Mesodermal cell (in vitro differentiated cells): ENCODE measurements around the gene MSANTD1.

Source experiments
- H3K27ac ChIP-seq: 2 replicates; pipeline ENCODE4 v1.7.0; 2013; ENCODE audit warnings: mild to moderate bottlenecking, low read depth, low read length, moderate library complexity; ENCODE audit not compliant: severe bottlenecking
- H3K36me3 ChIP-seq: 2 replicates; pipeline ENCODE4 v1.7.1; 2013; ENCODE audit warnings: mild to moderate bottlenecking, low read length, moderate library complexity; ENCODE audit not compliant: control insufficient read depth, insufficient read depth
- H3K4me1 ChIP-seq: one replicate; pipeline ENCODE4 v1.7.1; 2013; ENCODE audit warnings: mild to moderate bottlenecking, low read length; ENCODE audit not compliant: insufficient read depth, control insufficient read depth, poor library complexity, severe bottlenecking
- H3K4me3 ChIP-seq: 2 replicates; pipeline ENCODE4 v1.7.0; 2013; ENCODE audit warnings: low read length, control low read depth, mild to moderate bottlenecking; ENCODE audit not compliant: insufficient read depth, poor library complexity, severe bottlenecking; ENCODE audit errors: extremely low read depth
- H3K9me3 ChIP-seq: 2 replicates; pipeline ENCODE4 v1.7.1; 2013; ENCODE audit warnings: mild to moderate bottlenecking, low read length, moderate library complexity; ENCODE audit not compliant: control insufficient read depth
- whole genome bisulfite sequencing, 2 experiments: methylation state at CpG; one replicate each; pipeline ENCODE4 v1.1.5; 2013; ENCODE audit warnings: missing lambda C conversion rate in 2 of 2; ENCODE audit not compliant: insufficient coverage in 2 of 2; 5-methylcytosine and 5-hydroxymethylcytosine counted together

The MSANTD1 gene

GRCh38 chr4:3268395-3269104 is 19.6 kb downstream of the MSANTD1 start:
- Histone ChIP-seq H3K9me3 (no peaks in the 10 kb centered on the region), H3K36me3 (no peaks in the 10 kb centered on the region), H3K4me3 (no peak overlapping the region), H3K27ac (no peak overlapping the region), H3K4me1 (no peaks in the 10 kb centered on the region)
- 90 to 91% methylated on average over 12 to 13 of the region's 17 CpGs for whole genome bisulfite sequencing, 2 experiments

GRCh38 chr4:3269105-3269927 is 20.4 kb downstream of the MSANTD1 start:
- Histone ChIP-seq H3K4me3 (no peak overlapping the region), H3K9me3 (no peaks in the 10 kb centered on the region), H3K36me3 (no peaks in the 10 kb centered on the region), H3K4me1 (no peaks in the 10 kb centered on the region), H3K27ac (no peak overlapping the region)
- 85 to 88% methylated on average over 16 to 25 of the region's 25 CpGs for WGBS, 2 experiments

- no peaks in the 10 kb centered on the region for H3K4me1 ChIP-seq
- H3K9me3 ChIP-seq = no peaks in the 10 kb centered on the region
- H3K4me3 ChIP-seq = no peak overlapping the region
- no peak overlapping the region for H3K27ac ChIP-seq
- 90 to 92% methylated on average over 11 to 16 of the region's 17 CpGs for WGBS, 2 experiments
- H3K36me3 ChIP-seq = no peaks in the 10 kb centered on the region
These were observed 21.1 kb downstream of the MSANTD1 start for GRCh38 chr4:3269991-3270611.

GRCh38 chr4:3271131-3271530 is 22.2 kb downstream of the MSANTD1 start:
- Histone ChIP-seq H3K36me3 (no peaks in the 10 kb centered on the region), H3K4me3 (no peak overlapping the region), H3K27ac (no peak overlapping the region), H3K4me1 (no peaks in the 10 kb centered on the region), H3K9me3 (no peaks in the 10 kb centered on the region)
- 83 to 87% methylated on average over 11 of the region's 14 CpGs for WGBS, 2 experiments

- Histone ChIP-seq H3K4me3 (no peak overlapping the region), H3K27ac (no peak overlapping the region), H3K4me1 (no peaks in the 10 kb centered on the region), H3K9me3 (peaks cover 5% of the 10 kb centered on the region), H3K36me3 (no peaks in the 10 kb centered on the region)
- WGBS, 2 experiments = 87 to 93% methylated on average over 5 to 9 of the region's 9 CpGs
These were observed 28.0 kb downstream of the MSANTD1 start for GRCh38 chr4:3276986-3277385.

GRCh38 chr4:3280466-3280865 is 31.5 kb downstream of the MSANTD1 start:
- no peak overlapping the region for H3K27ac ChIP-seq
- no peak overlapping the region for H3K4me3 ChIP-seq
- 65 to 87% methylated on average over 2 to 3 of the region's 3 CpGs for WGBS, 2 experiments
- no peaks in the 10 kb centered on the region for H3K36me3 ChIP-seq
- H3K4me1 ChIP-seq = no peaks in the 10 kb centered on the region
- peaks cover 5% of the 10 kb centered on the region for H3K9me3 ChIP-seq

GRCh38 chr4:3283483-3283882 is 34.5 kb downstream of the MSANTD1 start:
- peaks cover 5% of the 10 kb centered on the region for H3K9me3 ChIP-seq
- no peaks in the 10 kb centered on the region for H3K36me3 ChIP-seq
- H3K4me3 ChIP-seq = no peak overlapping the region
- WGBS, 2 experiments = 89 to 92% methylated on average over 4 to 5 of the region's 6 CpGs
- peaks cover 6% of the 10 kb centered on the region for H3K4me1 ChIP-seq
- no peak overlapping the region for H3K27ac ChIP-seq

- WGBS, 2 experiments = 75 to 94% methylated on average over 2 to 11 of the region's 13 CpGs
- Histone ChIP-seq H3K4me3 (no peak overlapping the region), H3K36me3 (no peaks in the 10 kb centered on the region), H3K4me1 (peaks cover 6% of the 10 kb centered on the region), H3K27ac (no peak overlapping the region), H3K9me3 (peaks cover 5% of the 10 kb centered on the region)
These were observed 35.0 kb downstream of the MSANTD1 start for GRCh38 chr4:3283916-3284315.

GRCh38 chr4:3284734-3285557 is 36.0 kb downstream of the MSANTD1 start:
- Histone ChIP-seq H3K27ac (no peak overlapping the region), H3K4me1 (peaks cover 6% of the 10 kb centered on the region), H3K4me3 (no peak overlapping the region), H3K9me3 (peaks cover 5% of the 10 kb centered on the region), H3K36me3 (no peaks in the 10 kb centered on the region)
- 90 to 96% methylated on average over 17 to 21 of the region's 24 CpGs for WGBS, 2 experiments
